Neural progenitor cell (in vitro differentiated cells): ENCODE measurements around the gene DDC. TPM values are rescaled to one million over a fixed set of nuclear protein-coding genes. Genes with fewer than 3 reads are reported as not detected.
A peak's percentile ranks its signal among the peaks of the same experiment; 100 is the strongest.

Experiments
- DNase-seq: peaks from one replicate; pipeline ENCODE4 v3.0.0-alpha.2; 2016; ENCODE audit warnings: low spot score
- H2AFZ ChIP-seq: fragments of 200-600 bp; sonication (generic); replicated peaks from 2 replicates; pipeline ENCODE4 v1.6.1; 2016; ENCODE audit warnings: antibody characterized with exemption
- H3F3A ChIP-seq: fragments of 200-600 bp; sonication (generic); 2 replicates; pipeline ENCODE4 v1.6.1; 2016; ENCODE audit warnings: antibody characterized with exemption, low read depth
- H3K27ac ChIP-seq: fragments of 200-600 bp; sonication (generic); 2 replicates; pipeline ENCODE4 v1.5.1; 2016; ENCODE audit warnings: mild to moderate bottlenecking
- H3K27me3 ChIP-seq: fragments of 200-600 bp; sonication (generic); 2 replicates; pipeline ENCODE4 v1.6.1; 2016; ENCODE audit warnings: mild to moderate bottlenecking, moderate library complexity
- H3K36me3 ChIP-seq: fragments of 200-600 bp; sonication (generic); 2 replicates; pipeline ENCODE4 v1.5.1; 2016
- H3K4me1 ChIP-seq: fragments of 200-600 bp; sonication (generic); 2 replicates; pipeline ENCODE4 v1.6.1; 2016; ENCODE audit warnings: mixed run types
- H3K4me2 ChIP-seq: fragments of 200-600 bp; sonication (generic); 2 replicates; pipeline ENCODE4 v1.6.1; 2016
- H3K4me3 ChIP-seq: fragments of 200-600 bp; sonication (generic); 2 replicates; pipeline ENCODE4 v1.5.1; 2016
- H3K79me2 ChIP-seq: fragments of 200-600 bp; sonication (generic); 2 replicates; pipeline ENCODE4 v1.6.1; 2016; ENCODE audit warnings: low read depth
- H3K9ac ChIP-seq: fragments of 200-600 bp; sonication (generic); 2 replicates; pipeline ENCODE4 v1.6.1; 2016
- H3K9me3 ChIP-seq: fragments of 200-600 bp; sonication (generic); 2 replicates; pipeline ENCODE4 v1.5.1; 2016; ENCODE audit warnings: low read depth
- H4K20me1 ChIP-seq: fragments of 200-600 bp; sonication (generic); 2 replicates; pipeline ENCODE4 v1.6.1; 2016; ENCODE audit warnings: low read depth
- H3K27ac Mint-ChIP-seq: 3 replicates; pipeline ENCODE4 v1.8.0; 2021; ENCODE audit warnings: mixed read lengths
- H3K27me3 Mint-ChIP-seq: 2 replicates; pipeline ENCODE4 v1.8.0; 2022; ENCODE audit warnings: low read depth, mild to moderate bottlenecking, inconsistent platforms, moderate library complexity, mixed read lengths; ENCODE audit not compliant: insufficient read depth
- H3K36me3 Mint-ChIP-seq: 3 replicates; pipeline ENCODE4 v1.8.0; 2021; ENCODE audit warnings: mixed read lengths
- H3K4me1 Mint-ChIP-seq: 3 replicates; pipeline ENCODE4 v1.8.0; 2021; ENCODE audit warnings: mixed read lengths
- H3K4me3 Mint-ChIP-seq: 3 replicates; pipeline ENCODE4 v1.8.0; 2021; ENCODE audit warnings: mild to moderate bottlenecking, moderate library complexity, mixed read lengths
- H3K9me3 Mint-ChIP-seq: 3 replicates; pipeline ENCODE4 v1.8.0; 2020; ENCODE audit warnings: mixed read lengths
- EZH2 ChIP-seq: fragments of 200-600 bp; sonication (generic); IDR thresholded peaks from 2 replicates; pipeline ENCODE4 v1.6.1; 2017; ENCODE audit warnings: antibody characterized with exemption, mild to moderate bottlenecking, moderate library complexity
- EZH2phosphoT487 ChIP-seq: fragments of 200-600 bp; sonication (generic); IDR thresholded peaks from 2 replicates; pipeline ENCODE4 v1.6.1; 2017; ENCODE audit warnings: antibody characterized with exemption
- total RNA-seq: library from RNA; depleted of rRNA; stranded (reverse); fragments of >200 nt; gene quantifications from 2 replicates; pipeline ENCODE4 v1.2.3, GENCODE V29; 2015; ENCODE audit warnings: low replicate concordance
- TF ChIP-seq, protein P1 (sequence below): fragments of 200-600 bp; sonication (generic); IDR thresholded peaks from 2 replicates; pipeline ENCODE4 v1.5.1; 2017; ENCODE audit warnings: antibody characterized with exemption, mild to moderate bottlenecking

The DDC gene
- total RNA-seq, 1 donor from 2014 or later, result not detected

DNA sequence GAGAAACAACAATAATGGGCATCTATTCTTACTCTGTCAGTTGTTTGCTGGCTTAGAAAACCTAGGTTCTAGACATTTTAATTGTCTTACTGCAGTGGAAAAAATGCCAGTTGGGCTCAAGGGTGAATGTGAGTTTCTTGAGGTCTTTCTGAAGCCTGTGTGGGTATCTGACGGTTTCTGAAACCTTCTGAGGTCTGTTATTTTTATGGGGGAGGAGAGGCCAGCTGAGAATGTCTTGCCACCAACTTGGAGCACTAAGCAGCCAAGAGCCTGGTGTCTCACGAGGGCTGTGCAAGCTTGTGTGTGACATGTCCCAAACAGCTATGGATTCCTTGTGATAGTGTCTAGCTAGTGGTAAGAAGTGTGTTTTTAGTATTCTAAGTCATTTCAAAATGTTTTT, 24.2 kb upstream of the DDC start:
- H3K4me3 Mint-ChIP-seq, result no peak overlapping the region
- no peak overlapping the region for H3K4me3 ChIP-seq

DNA sequence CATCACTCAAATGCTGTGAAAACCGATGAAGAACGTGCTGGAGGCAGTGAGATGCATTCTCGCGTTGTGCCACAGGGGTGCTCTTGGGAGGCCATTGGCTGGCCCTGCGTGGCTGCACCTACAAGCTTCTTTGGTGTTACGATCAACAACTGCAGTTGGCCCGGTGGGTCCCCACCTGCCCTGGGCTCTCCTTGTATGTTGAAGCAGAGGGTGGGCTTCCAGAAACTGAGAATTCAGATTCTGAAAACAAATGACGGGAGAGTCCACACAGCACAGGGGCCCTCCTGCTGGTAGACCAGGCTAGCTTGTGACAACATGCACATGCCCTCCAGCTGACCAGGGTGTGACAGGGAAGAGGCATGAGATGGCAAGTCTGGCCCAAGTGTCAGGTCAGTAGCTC, 23.7 kb upstream of the DDC start:
- Histone ChIP-seq H3K9ac (no peak overlapping the region), H3K4me1 (peaks cover 17% of the 10 kb centered on the region), H3K27me3 (no peaks in the 10 kb centered on the region), H3K4me2 (no peak overlapping the region), H3K27ac (no peak overlapping the region), H3F3A (peaks cover 3% of the 10 kb centered on the region), H2AFZ (no peak overlapping the region), H3K9me3 (no peaks in the 10 kb centered on the region), H3K36me3 (no peaks in the 10 kb centered on the region), H3K79me2 (no peaks in the 10 kb centered on the region), H4K20me1 (no peaks in the 10 kb centered on the region), H3K4me3 (no peak overlapping the region)
- H3K27me3 Mint-ChIP-seq, result peaks cover 9% of the 10 kb centered on the region
- peaks cover 30% of the 10 kb centered on the region for H3K36me3 Mint-ChIP-seq
- H3K4me1 Mint-ChIP-seq, result peaks cover 30% of the 10 kb centered on the region
- DNase-seq, result no peak
- no peak overlapping the region for H3K27ac Mint-ChIP-seq
- H3K4me3 Mint-ChIP-seq, result no peak overlapping the region
- no peak for TF ChIP-seq EZH2phosphoT487
- no peak for TF ChIP-seq EZH2
- TF ChIP-seq, protein P1, sequence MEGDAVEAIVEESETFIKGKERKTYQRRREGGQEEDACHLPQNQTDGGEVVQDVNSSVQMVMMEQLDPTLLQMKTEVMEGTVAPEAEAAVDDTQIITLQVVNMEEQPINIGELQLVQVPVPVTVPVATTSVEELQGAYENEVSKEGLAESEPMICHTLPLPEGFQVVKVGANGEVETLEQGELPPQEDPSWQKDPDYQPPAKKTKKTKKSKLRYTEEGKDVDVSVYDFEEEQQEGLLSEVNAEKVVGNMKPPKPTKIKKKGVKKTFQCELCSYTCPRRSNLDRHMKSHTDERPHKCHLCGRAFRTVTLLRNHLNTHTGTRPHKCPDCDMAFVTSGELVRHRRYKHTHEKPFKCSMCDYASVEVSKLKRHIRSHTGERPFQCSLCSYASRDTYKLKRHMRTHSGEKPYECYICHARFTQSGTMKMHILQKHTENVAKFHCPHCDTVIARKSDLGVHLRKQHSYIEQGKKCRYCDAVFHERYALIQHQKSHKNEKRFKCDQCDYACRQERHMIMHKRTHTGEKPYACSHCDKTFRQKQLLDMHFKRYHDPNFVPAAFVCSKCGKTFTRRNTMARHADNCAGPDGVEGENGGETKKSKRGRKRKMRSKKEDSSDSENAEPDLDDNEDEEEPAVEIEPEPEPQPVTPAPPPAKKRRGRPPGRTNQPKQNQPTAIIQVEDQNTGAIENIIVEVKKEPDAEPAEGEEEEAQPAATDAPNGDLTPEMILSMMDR, result peak; percentile 25
- peaks cover 4% of the 10 kb centered on the region for H3K9me3 Mint-ChIP-seq

More for the DNA sequence above, 24.2 kb upstream of the DDC start:
- Mint-ChIP-seq H3K9me3 (peaks cover 2% of the 10 kb centered on the region), H3K27ac (no peak overlapping the region), H3K36me3 (peaks cover 30% of the 10 kb centered on the region), H3K27me3 (peaks cover 7% of the 10 kb centered on the region), H3K4me1 (peaks cover 30% of the 10 kb centered on the region)
- Histone ChIP-seq H3K27ac (no peak overlapping the region), H3K4me1 (peaks cover 17% of the 10 kb centered on the region), H3K9ac (no peak overlapping the region), H3K27me3 (no peaks in the 10 kb centered on the region), H3K4me2 (no peak overlapping the region), H2AFZ (no peak overlapping the region), H3F3A (peaks cover 3% of the 10 kb centered on the region), H3K9me3 (no peaks in the 10 kb centered on the region), H3K79me2 (no peaks in the 10 kb centered on the region), H3K36me3 (no peaks in the 10 kb centered on the region), H4K20me1 (no peaks in the 10 kb centered on the region)
- TF ChIP-seq EZH2phosphoT487 (no peak), EZH2 (no peak)
- TF ChIP-seq, protein P1, result no peak
- DNase-seq, result no peak

DNA sequence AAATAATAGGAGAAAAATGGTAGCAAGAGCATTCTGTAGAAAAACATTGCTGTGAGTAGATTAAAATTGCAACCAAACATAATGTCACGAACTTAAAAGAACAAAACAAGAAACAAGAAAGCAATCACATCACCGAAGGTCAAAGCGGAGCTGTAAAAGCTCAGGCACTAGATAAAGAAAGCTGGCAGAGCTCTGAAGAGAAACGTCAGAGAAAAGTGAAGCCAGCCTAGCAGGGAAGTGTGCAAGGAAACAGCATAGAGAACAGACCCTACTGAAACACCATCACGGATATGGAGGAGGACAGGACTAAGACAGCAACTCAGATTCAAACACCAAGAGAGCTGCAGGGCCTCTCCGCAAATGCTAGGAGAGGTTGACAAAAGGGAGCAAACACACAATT, 22.5 kb upstream of the DDC start:
- no peak overlapping the region for H3K27ac ChIP-seq
- Mint-ChIP-seq H3K27me3 (peaks cover 9% of the 10 kb centered on the region), H3K4me3 (peak overlapping the region; percentile 3), H3K36me3 (peaks cover 27% of the 10 kb centered on the region), H3K27ac (no peak overlapping the region), H3K9me3 (peaks cover 16% of the 10 kb centered on the region), H3K4me1 (peaks cover 21% of the 10 kb centered on the region)
- no peaks in the 10 kb centered on the region for H3K9me3 ChIP-seq
- no peak overlapping the region for H3K9ac ChIP-seq
- peaks cover 12% of the 10 kb centered on the region for H3K4me1 ChIP-seq
- no peak overlapping the region for H3K4me2 ChIP-seq
- no peaks in the 10 kb centered on the region for H3K79me2 ChIP-seq
- H2AFZ ChIP-seq, result no peak overlapping the region
- no peak for TF ChIP-seq EZH2
- TF ChIP-seq, protein P1, result no peak
- TF ChIP-seq EZH2phosphoT487, result no peak
- H3F3A ChIP-seq, result peaks cover 3% of the 10 kb centered on the region
- DNase-seq, result no peak
- H3K36me3 ChIP-seq, result no peaks in the 10 kb centered on the region
- no peaks in the 10 kb centered on the region for H4K20me1 ChIP-seq
- H3K27me3 ChIP-seq, result no peaks in the 10 kb centered on the region
- no peak overlapping the region for H3K4me3 ChIP-seq
